GM06990 (cell line): ENCODE measurements around the gene C1R.
"Not testable (repeated sequence)": the region's sequence is repeated elsewhere in the genome, so short reads cannot be mapped to it uniquely, and the experiment has no call there.

Experiments used
- DNase-seq: peaks from one replicate; pipeline ENCODE4 v3.0.0-alpha.2; 2011; ENCODE audit not compliant: insufficient read length; ENCODE audit errors: extremely low read depth
- H3K27me3 ChIP-seq: replicated peaks from 2 replicates; pipeline ENCODE4 v1.6.0; 2011; ENCODE audit warnings: low read length; ENCODE audit not compliant: control insufficient read depth, insufficient read depth
- H3K36me3 ChIP-seq: 2 replicates; pipeline ENCODE4 v1.5.1; 2011; ENCODE audit warnings: low read length; ENCODE audit not compliant: control insufficient read depth, insufficient read depth
- H3K4me3 ChIP-seq: replicated peaks from 2 replicates; pipeline ENCODE4 v1.5.1; 2011; ENCODE audit warnings: low read depth, mild to moderate bottlenecking, control low read depth, low read length
- CTCF ChIP-seq: IDR thresholded peaks from 2 replicates; pipeline ENCODE4 v1.5.1; 2011; ENCODE audit warnings: low read length, control low read depth, mild to moderate bottlenecking, inconsistent platforms; ENCODE audit not compliant: insufficient read depth, poor library complexity, severe bottlenecking

Gene C1R

GRCh38 chr12:7058163-7058845, 33.9 kb downstream of the C1R start:
- Histone ChIP-seq H3K4me3 (no peak overlapping the region), H3K36me3 (no peaks in the 10 kb centered on the region), H3K27me3 (no peaks in the 10 kb centered on the region)
- DNase-seq = no peak
- TF ChIP-seq CTCF = no peak

- H3K27me3 ChIP-seq, H3K36me3 ChIP-seq, DNase-seq: not testable (repeated sequence)
Measured at GRCh38 chr12:7055736-7056135, 36.5 kb downstream of the C1R start.

GRCh38 chr12:7054925-7055324, 37.3 kb downstream of the C1R start:
- no peak overlapping the region for H3K4me3 ChIP-seq
- no peak for TF ChIP-seq CTCF
- H3K36me3 ChIP-seq = no peaks in the 10 kb centered on the region
- no peaks in the 10 kb centered on the region for H3K27me3 ChIP-seq
- DNase-seq = no peak

More at GRCh38 chr12:7055736-7056135, 36.5 kb downstream of the C1R start:
- H3K4me3 ChIP-seq = not testable (repeated sequence)

DNA sequence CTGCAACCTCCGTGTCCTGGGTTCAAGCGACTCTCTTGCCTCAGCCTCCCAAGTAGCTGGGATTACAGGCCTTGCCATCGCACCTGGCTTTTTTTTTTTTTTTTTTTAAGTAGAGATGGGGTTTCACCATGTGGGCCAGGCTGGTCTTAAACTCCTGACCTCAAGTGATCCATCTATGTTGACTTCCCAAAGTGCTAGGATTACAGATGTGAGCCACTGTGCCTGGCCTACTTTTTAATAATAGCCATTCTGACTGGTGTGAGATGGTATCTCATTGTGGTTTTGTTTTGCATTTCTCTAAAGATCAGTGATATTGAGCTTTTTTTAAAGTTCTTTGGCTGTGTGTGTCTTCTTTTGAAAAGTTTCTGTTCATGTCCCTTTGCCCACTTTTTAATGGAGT, 42.3 kb downstream of the C1R start:
- DNase-seq, H3K4me3 ChIP-seq, H3K27me3 ChIP-seq, H3K36me3 ChIP-seq: not testable (repeated sequence)

GRCh38 chr12:7049445-7049951, 42.7 kb downstream of the C1R start:
- H3K4me3 ChIP-seq, H3K36me3 ChIP-seq, DNase-seq, H3K27me3 ChIP-seq: not testable (repeated sequence)

GRCh38 chr12:7047306-7047705, 44.9 kb downstream of the C1R start:
- DNase-seq = no peak
- TF ChIP-seq CTCF = no peak
- Histone ChIP-seq H3K27me3 (no peaks in the 10 kb centered on the region), H3K4me3 (no peak overlapping the region), H3K36me3 (no peaks in the 10 kb centered on the region)

- Histone ChIP-seq H3K4me3 (no peak overlapping the region), H3K27me3 (no peaks in the 10 kb centered on the region), H3K36me3 (no peaks in the 10 kb centered on the region)
- no peak for TF ChIP-seq CTCF
- DNase-seq = no peak
Measured at GRCh38 chr12:7046383-7047105, 45.7 kb downstream of the C1R start.
